ENCODE results near the gene SETDB1. TPM values are rescaled to one million over a fixed set of nuclear protein-coding genes. Genes with fewer than 3 reads are reported as not detected.

SETDB1 gene
- polyA plus RNA-seq, 1 experiment: 26.2 TPM

DNA sequence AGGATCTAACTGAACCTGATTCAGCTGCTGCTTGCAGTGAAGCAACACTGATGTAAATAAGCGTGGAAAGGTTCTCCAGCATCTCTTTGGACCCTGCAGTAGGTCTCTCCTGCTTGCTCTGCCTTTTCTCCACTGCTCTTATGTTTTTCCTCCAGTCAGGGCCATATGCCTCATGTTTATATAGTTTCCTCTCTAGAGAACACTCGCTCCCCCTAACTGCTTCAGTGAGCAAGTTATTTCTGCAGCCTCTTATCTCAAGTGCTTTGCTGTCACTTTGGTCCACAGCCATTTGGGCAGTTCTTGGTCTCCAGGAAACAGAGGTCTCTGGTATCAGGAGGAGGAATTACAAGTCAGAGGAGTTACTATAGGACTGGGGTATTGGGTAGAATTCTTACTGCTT is 87.4 kb downstream of the SETDB1 start:
- TF ChIP-seq, protein P1, sequence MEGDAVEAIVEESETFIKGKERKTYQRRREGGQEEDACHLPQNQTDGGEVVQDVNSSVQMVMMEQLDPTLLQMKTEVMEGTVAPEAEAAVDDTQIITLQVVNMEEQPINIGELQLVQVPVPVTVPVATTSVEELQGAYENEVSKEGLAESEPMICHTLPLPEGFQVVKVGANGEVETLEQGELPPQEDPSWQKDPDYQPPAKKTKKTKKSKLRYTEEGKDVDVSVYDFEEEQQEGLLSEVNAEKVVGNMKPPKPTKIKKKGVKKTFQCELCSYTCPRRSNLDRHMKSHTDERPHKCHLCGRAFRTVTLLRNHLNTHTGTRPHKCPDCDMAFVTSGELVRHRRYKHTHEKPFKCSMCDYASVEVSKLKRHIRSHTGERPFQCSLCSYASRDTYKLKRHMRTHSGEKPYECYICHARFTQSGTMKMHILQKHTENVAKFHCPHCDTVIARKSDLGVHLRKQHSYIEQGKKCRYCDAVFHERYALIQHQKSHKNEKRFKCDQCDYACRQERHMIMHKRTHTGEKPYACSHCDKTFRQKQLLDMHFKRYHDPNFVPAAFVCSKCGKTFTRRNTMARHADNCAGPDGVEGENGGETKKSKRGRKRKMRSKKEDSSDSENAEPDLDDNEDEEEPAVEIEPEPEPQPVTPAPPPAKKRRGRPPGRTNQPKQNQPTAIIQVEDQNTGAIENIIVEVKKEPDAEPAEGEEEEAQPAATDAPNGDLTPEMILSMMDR (IDR thresholded peaks at IDR 0.05; ENCODE audit: insufficient read depth, low read depth, low read length): no peak
- Histone ChIP-seq H3K36me3 (ENCODE audit: control insufficient read depth, insufficient read depth, low read length) (no peaks in the 10 kb centered on the region; the same call in 1 of the 2 replicates), H3K27me3 (ENCODE audit: control insufficient read depth, insufficient read depth, low read length) (no peaks in the 10 kb centered on the region), H3K4me3 (ENCODE audit: low read depth, low read length) (no peak overlapping the region)
- no peak for DNase-seq (ENCODE audit: low read depth)
- ChIA-PET CTCF (interaction anchor here (0.5 kb wide), 1 partner anchor 11 kb away, joined by 4 read pairs; no protein-coding TSS in a partner anchor), POLR2A (no interaction called here)

Other genes starting within 250 kb of the SETDB1 start
- 14.6 and 30.9 TPM in 2 replicates for gene GOLPH3L, start 229.2 kb upstream of the SETDB1 start, polyA plus RNA-seq (2011; rRNA removed)
- gene HORMAD1, start 205.5 kb upstream of the SETDB1 start, polyA plus RNA-seq (2011; rRNA removed): 0.07 and 0.10 TPM in 2 replicates
- 1.1 and 1.5 TPM in 2 replicates for gene CTSS, start 160.6 kb upstream of the SETDB1 start, polyA plus RNA-seq (2011; rRNA removed)
- 70.7 and 91.1 TPM in 2 replicates for gene CTSK, start 118.1 kb upstream of the SETDB1 start, polyA plus RNA-seq (2011; rRNA removed)
- 31.4 and 38.8 TPM in 2 replicates for gene ARNT, start 49.8 kb upstream of the SETDB1 start, polyA plus RNA-seq (2011; rRNA removed)
- not detected in 2 replicates for gene CTXND2, start 39.2 kb upstream of the SETDB1 start, polyA plus RNA-seq (2011; rRNA removed)
- 202 and 239 TPM in 2 replicates for gene CERS2, start 48.5 kb downstream of the SETDB1 start, polyA plus RNA-seq (2011; rRNA removed)
- 0.07 and 0.21 TPM in 2 replicates for gene ANXA9, start 55.9 kb downstream of the SETDB1 start, polyA plus RNA-seq (2011; rRNA removed)
- gene MINDY1, start 80.5 kb downstream of the SETDB1 start, polyA plus RNA-seq (2011; rRNA removed): 9.7 and 13.0 TPM in 2 replicates
- 16.2 and 17.0 TPM in 2 replicates for gene PRUNE1, start 82.1 kb downstream of the SETDB1 start, polyA plus RNA-seq (2011; rRNA removed)
- 0.18 and 0.31 TPM in 2 replicates for gene BNIPL, start 110.2 kb downstream of the SETDB1 start, polyA plus RNA-seq (2011; rRNA removed)
- 1.6 and 2.0 TPM in 2 replicates for gene C1orf56, start 121.4 kb downstream of the SETDB1 start, polyA plus RNA-seq (2011; rRNA removed)
- 59.3 and 60.4 TPM in 2 replicates for gene CDC42SE1, start 133.3 kb downstream of the SETDB1 start, polyA plus RNA-seq (2011; rRNA removed)
- 4.1 and 6.5 TPM in 2 replicates for gene MLLT11, start 134.0 kb downstream of the SETDB1 start, polyA plus RNA-seq (2011; rRNA removed)
- 16.2 and 16.7 TPM in 2 replicates for gene GABPB2, start 144.4 kb downstream of the SETDB1 start, polyA plus RNA-seq (2011; rRNA removed)
- gene SEMA6C, start 220.3 kb downstream of the SETDB1 start, polyA plus RNA-seq (2011; rRNA removed): 1.5 and 1.8 TPM in 2 replicates
- not detected in 2 replicates for gene TNFAIP8L2, start 230.3 kb downstream of the SETDB1 start, polyA plus RNA-seq (2011; rRNA removed)
- gene LYSMD1, start 239.5 kb downstream of the SETDB1 start, polyA plus RNA-seq (2011; rRNA removed): 8.5 and 10.2 TPM in 2 replicates
- gene SCNM1, start 239.8 kb downstream of the SETDB1 start, polyA plus RNA-seq (2011; rRNA removed): 27.4 and 29.7 TPM in 2 replicates
- gene TMOD4, start 249.6 kb downstream of the SETDB1 start, polyA plus RNA-seq (2011; rRNA removed): 0.16 and 0.18 TPM in 2 replicates

Measured in BJ (cell line).